ENCODE data around the gene PROSER3. TPM values are rescaled to one million over a fixed set of nuclear protein-coding genes. Genes with fewer than 3 reads are reported as not detected.

PROSER3 gene
- total RNA-seq, 6 experiments from 2014 or later, result 26.4 to 30.0 (median 29.0) TPM

DNA sequence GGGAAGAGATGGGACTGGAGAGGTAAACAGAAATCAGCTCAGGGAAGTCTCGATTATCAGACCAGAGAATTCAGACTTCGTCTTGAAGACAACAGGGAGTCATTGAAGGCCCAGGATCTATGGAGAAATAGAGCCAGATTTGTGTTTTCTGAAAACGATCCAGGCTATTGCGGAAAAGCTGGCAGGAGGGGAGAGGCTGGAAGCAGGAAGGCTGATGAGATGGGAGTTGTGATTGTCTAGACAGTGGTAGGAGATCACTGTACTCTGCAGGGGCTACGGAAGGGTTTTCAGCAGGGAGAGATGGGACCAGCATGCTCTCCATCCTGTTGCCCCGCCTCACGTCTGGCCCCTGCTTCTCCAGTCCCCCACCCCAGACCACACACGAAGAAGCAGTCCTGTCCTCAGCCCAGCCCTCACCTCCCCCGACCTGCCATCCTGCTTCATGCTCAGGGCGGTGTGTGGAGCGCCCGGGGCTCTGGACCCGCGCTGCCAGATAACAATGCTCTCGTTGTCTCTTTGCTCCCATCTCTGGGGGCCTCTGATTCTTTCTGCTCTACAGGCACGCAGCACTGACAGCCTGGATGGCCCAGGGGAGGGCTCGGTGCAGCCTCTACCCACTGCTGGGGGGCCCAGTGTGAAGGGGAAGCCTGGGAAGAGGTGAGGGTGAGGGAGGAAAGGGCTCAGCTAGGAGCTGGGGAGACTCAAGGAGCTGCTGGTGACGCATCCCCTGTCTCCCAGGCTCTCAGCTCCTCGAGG lies 19.3 kb downstream of the PROSER3 start:
- Mint-ChIP-seq H3K4me3 (peak overlapping the region; percentile 88; the same call in 1 of the 2 replicates), H3K4me1 (ENCODE audit: low read depth) (peaks cover 22% of the 10 kb centered on the region), H3K9me3 (no peaks in the 10 kb centered on the region), H3K27me3 (ENCODE audit: insufficient read depth) (no peaks in the 10 kb centered on the region), H3K36me3 (ENCODE audit: low read depth) (peaks cover 6% of the 10 kb centered on the region), H3K27ac (no peak overlapping the region)
- DNase-seq, result no peak
- TF ChIP-seq CTCF (IDR thresholded peaks at IDR 0.05), result no peak

GRCh38 chr19:35777961-35778360 lies 20.0 kb downstream of the PROSER3 start:
- no peak for DNase-seq
- Mint-ChIP-seq H3K9me3 (no peaks in the 10 kb centered on the region), H3K36me3 (ENCODE audit: low read depth) (peaks cover 6% of the 10 kb centered on the region), H3K27ac (no peak overlapping the region), H3K4me3 (no peak overlapping the region), H3K4me1 (ENCODE audit: low read depth) (peaks cover 22% of the 10 kb centered on the region), H3K27me3 (ENCODE audit: insufficient read depth) (no peaks in the 10 kb centered on the region)
- no peak for TF ChIP-seq CTCF (IDR thresholded peaks at IDR 0.05)

DNA sequence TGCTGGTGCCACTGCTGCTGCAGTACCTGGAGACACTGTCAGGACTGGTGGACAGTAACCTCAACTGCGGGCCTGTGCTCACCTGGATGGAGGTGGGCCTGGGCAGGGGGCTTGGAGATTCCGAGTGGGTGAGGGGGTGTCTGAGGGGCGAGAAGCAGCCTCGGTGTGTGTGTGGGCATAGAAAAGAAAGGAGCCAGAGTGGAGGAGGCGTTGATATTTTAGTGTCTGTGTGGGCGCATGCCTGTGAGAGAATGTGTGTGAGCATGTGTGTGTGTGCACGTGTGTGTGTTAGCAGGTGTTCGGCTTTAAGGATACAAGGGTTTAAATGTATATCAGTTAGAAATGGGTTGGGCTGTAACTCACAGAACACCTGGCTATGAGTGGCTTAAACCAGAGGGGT lies 21.1 kb downstream of the PROSER3 start:
- H3K27ac Mint-ChIP-seq, result no peak overlapping the region
- H3K27me3 Mint-ChIP-seq (ENCODE audit: insufficient read depth), result no peaks in the 10 kb centered on the region; the same call in 1 of the 2 replicates
- H3K4me1 Mint-ChIP-seq (ENCODE audit: low read depth), result peaks cover 22% of the 10 kb centered on the region
- no peak for TF ChIP-seq CTCF (IDR thresholded peaks at IDR 0.05)
- H3K4me3 Mint-ChIP-seq, result no peak overlapping the region
- no peaks in the 10 kb centered on the region for H3K9me3 Mint-ChIP-seq
- H3K36me3 Mint-ChIP-seq (ENCODE audit: low read depth), result peaks cover 6% of the 10 kb centered on the region
- DNase-seq, result no peak

DNA sequence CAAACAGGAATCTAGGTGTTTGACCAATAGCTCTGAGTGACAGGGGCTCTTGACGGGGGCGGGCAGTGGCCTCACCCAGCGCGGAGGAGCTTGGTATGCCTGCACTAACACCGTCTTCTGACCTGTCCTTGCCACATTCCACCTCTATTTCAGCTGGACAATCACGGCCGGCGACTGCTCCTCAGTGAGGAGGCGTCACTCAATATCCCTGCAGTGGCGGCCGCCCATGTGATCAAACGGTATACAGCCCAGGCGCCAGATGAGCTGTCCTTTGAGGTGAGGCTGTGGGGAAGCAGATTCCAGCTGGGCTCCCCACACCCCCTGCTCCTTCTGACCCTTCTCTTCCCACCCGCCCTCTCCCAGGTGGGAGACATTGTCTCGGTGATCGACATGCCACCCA lies 22.1 kb downstream of the PROSER3 start:
- H3K27me3 Mint-ChIP-seq (ENCODE audit: insufficient read depth), result no peaks in the 10 kb centered on the region; the same call in 1 of the 2 replicates
- H3K4me1 Mint-ChIP-seq (ENCODE audit: low read depth), result peaks cover 11% of the 10 kb centered on the region
- DNase-seq, result no peak
- TF ChIP-seq CTCF (IDR thresholded peaks at IDR 0.05), result no peak
- no peak overlapping the region for H3K4me3 Mint-ChIP-seq
- H3K9me3 Mint-ChIP-seq, result no peaks in the 10 kb centered on the region
- H3K27ac Mint-ChIP-seq, result no peak overlapping the region
- H3K36me3 Mint-ChIP-seq (ENCODE audit: low read depth), result peaks cover 6% of the 10 kb centered on the region

GRCh38 chr19:35780717-35781116 lies 22.7 kb downstream of the PROSER3 start:
- Mint-ChIP-seq H3K36me3 (ENCODE audit: low read depth) (peaks cover 6% of the 10 kb centered on the region), H3K27me3 (ENCODE audit: insufficient read depth) (no peaks in the 10 kb centered on the region; the same call in 1 of the 2 replicates), H3K9me3 (no peaks in the 10 kb centered on the region), H3K27ac (no peak overlapping the region), H3K4me1 (ENCODE audit: low read depth) (peaks cover 10% of the 10 kb centered on the region), H3K4me3 (no peak overlapping the region)
- no peak for TF ChIP-seq CTCF (IDR thresholded peaks at IDR 0.05)
- DNase-seq, result no peak
